Left lung (tissue), 14 donors: ENCODE measurements around the gene SAMD1. TPM values are rescaled to one million over a fixed set of nuclear protein-coding genes. Genes with fewer than 3 reads are reported as not detected.

Experiments used
- ATAC-seq: fragments of 200-7000 bp; cut with Tn5 transposase; one replicate; pipeline ENCODE4 v1.9.1; 2020; ENCODE audit warnings: moderate library complexity
- DNase-seq, 4 donors: peaks; one replicate each; pipeline ENCODE4 v3.0.0-alpha.2; 2013 to 2020
- H3K27ac ChIP-seq, 2 donors: fragments of 200-600 bp; sonication (generic) in 1 of 2; one replicate each; pipeline versions ENCODE4 v1.5.0 to v1.8.0; 2020 to 2021
- H3K27me3 ChIP-seq, 2 donors: fragments of 200-600 bp; sonication (generic) in 1 of 2; one replicate each; pipeline versions ENCODE4 v1.5.0 to v1.8.0; 2020 to 2021
- H3K36me3 ChIP-seq, 2 donors: fragments of 200-600 bp; sonication (generic) in 1 of 2; one replicate each; pipeline versions ENCODE4 v1.5.0 to v1.8.0; 2020 to 2021
- H3K4me1 ChIP-seq, 2 donors: fragments of 200-600 bp; one replicate each; pipeline ENCODE4 v1.8.0; 2021
- H3K4me3 ChIP-seq, 2 donors: fragments of 200-600 bp; sonication (generic) in 1 of 2; one replicate each; pipeline versions ENCODE4 v1.5.0 to v1.8.0; 2020 to 2021; ENCODE audit warnings: mild to moderate bottlenecking in 1 of 2
- H3K9me3 ChIP-seq, 2 donors: fragments of 200-600 bp; sonication (generic) in 1 of 2; one replicate each; pipeline versions ENCODE4 v1.5.0 to v1.8.0; 2020 to 2021
- intact Hi-C, 2 donors: fragments of 100-400 bp; cut with DNase I; formaldehyde crosslinking; loops; one replicate each; pipeline versions ENCODE4 v1.11.2 to v1.14.2; 2022
- long read RNA-seq, 12 donors: library from polyadenylated mRNA in 2 of 12; unstranded in 2 of 12; transcript quantifications; one replicate each; pipeline ENCODE4 v2.0.0 and lab custom pipeline, GENCODE V29; 2019 to 2026
- polyA plus RNA-seq, 6 donors: library from polyadenylated mRNA; unstranded; fragments of 120-200 nt; gene quantifications; one replicate each; pipeline ENCODE4 v1.2.1, GENCODE V29; 2013; ENCODE audit not compliant: insufficient read length in 6 of 6
- total RNA-seq, 2 donors: library from RNA; stranded (reverse); fragmentation: NEBNext Ultra II Directional; extraction: Animal tissue kit (Norgen Biotek cat#: 25700); gene quantifications; one replicate each; pipeline ENCODE4 v1.2.1, GENCODE V29; 2021
- TF ChIP-seq, protein P1 (sequence below), 2 donors: fragments of 200-600 bp; sonication (generic) in 1 of 2; IDR thresholded peaks; one replicate each; pipeline versions ENCODE4 v1.5.0 to v1.8.0; 2021; ENCODE audit warnings: antibody characterized with exemption in 2 of 2
- donor health status: DM: no; HTN: yes; CAD: no.
- donor health status: DM: no; HTN: no; CAD: no.

SAMD1 gene
- total RNA-seq (10 to 100 TPM; 40.4 to 56.9 TPM), polyA plus RNA-seq (10 to 100 TPM; 37.8 to 55.4 (median 49.0) TPM)
- long read RNA-seq, donor 1, transcript SAMD1-202 (5 exons, 2,164 nt): major isoform, 20 of 20 reads
- long read RNA-seq, donor 1, partial matches to known transcripts: 0 of 20 reads
- long read RNA-seq, donor 1, other reads (novel, unspliced or antisense): 0 of 20 reads
- long read RNA-seq, donor 2, transcript SAMD1-202 (5 exons, 2,164 nt): major isoform, 14 of 32 reads
- long read RNA-seq, donor 2, partial matches to known transcripts: 17 of 32 reads
- long read RNA-seq, donor 2, other reads (novel, unspliced or antisense): 0 of 32 reads
- long read RNA-seq, donor 3, transcript SAMD1-202 (5 exons, 2,164 nt): major isoform, 14 of 14 reads
- long read RNA-seq, donor 3, partial matches to known transcripts: 0 of 14 reads
- long read RNA-seq, donor 3, other reads (novel, unspliced or antisense): 0 of 14 reads
- long read RNA-seq, donor 4, partial matches to known transcripts: 1 of 1 reads
- long read RNA-seq, donor 4, other reads (novel, unspliced or antisense): 0 of 1 reads
- long read RNA-seq, donor 5, transcript SAMD1-202 (5 exons, 2,164 nt): major isoform, 8 of 8 reads
- long read RNA-seq, donor 5, partial matches to known transcripts: 0 of 8 reads
- long read RNA-seq, donor 5, other reads (novel, unspliced or antisense): 0 of 8 reads
- long read RNA-seq, donor 6, transcript SAMD1-202 (5 exons, 2,164 nt): major isoform, 9 of 9 reads
- long read RNA-seq, donor 6, partial matches to known transcripts: 0 of 9 reads
- long read RNA-seq, donor 6, other reads (novel, unspliced or antisense): 0 of 9 reads
- long read RNA-seq, donor 7, transcript SAMD1-202 (5 exons, 2,164 nt): major isoform, 12 of 17 reads
- long read RNA-seq, donor 7, partial matches to known transcripts: 0 of 17 reads
- long read RNA-seq, donor 7, other reads (novel, unspliced or antisense): 5 of 17 reads
- long read RNA-seq, donor 8, transcript SAMD1-202 (5 exons, 2,164 nt): major isoform, 31 of 31 reads
- long read RNA-seq, donor 8, partial matches to known transcripts: 0 of 31 reads
- long read RNA-seq, donor 8, other reads (novel, unspliced or antisense): 0 of 31 reads
- long read RNA-seq, donor 9: 0 reads
- long read RNA-seq, donor 10: 0 reads
- long read RNA-seq, donor 11: 0 reads
- long read RNA-seq, donor 12, transcript SAMD1-202 (5 exons, 2,164 nt): major isoform, 23 of 24 reads
- long read RNA-seq, donor 12, partial matches to known transcripts: 0 of 24 reads
- long read RNA-seq, donor 12, other reads (novel, unspliced or antisense): 0 of 24 reads

DNA sequence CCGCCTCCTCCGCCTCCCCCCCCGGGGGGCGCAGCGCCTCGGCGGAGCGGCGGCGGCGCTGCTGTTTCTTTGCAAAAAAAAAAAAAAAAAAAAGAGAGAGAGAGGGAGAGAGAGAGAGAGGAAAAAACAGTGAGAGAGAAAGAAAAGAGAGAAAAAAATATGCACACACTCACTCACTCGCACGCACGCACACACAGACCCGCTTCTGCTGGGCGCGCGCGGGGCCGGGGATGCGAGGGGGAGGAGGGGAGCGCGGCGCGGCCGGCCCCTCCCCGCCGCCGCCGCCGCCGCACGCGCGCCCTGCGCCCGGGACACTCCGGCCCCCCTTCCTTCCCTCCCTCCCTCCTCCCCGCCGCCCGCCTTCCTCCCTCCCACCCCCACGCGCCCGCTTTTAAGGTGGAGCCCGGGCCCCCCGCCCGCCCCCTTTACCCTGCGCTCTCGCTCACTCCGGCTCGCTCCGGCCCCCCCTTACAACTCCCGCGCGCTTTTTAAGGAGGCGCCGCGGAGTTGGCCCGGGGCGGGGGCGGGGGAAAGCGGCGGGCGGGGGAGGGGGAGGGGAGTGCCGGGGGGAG, at the start of gene SAMD1:
Gene SAMD1, minus strand, starts transcription at position 243 of the 572 bp plus-strand sequence.
- Histone ChIP-seq H3K4me1 (peaks cover 7 to 25% of the 10 kb centered on the region in 2 donors), H3K36me3 (peaks cover 0 to 29% of the 10 kb centered on the region in 2 donors), H3K27ac (peak within 1 kb of the TSS; percentile 87 to 93), H3K27me3 (no peaks in the 10 kb centered on the region), H3K4me3 (peak within 1 kb of the TSS; percentile 73 to 79), H3K9me3 (peaks cover 0 to 11% of the 10 kb centered on the region in 2 donors)
- intact Hi-C loops: no loop called here
- peak; percentile 75 for ATAC-seq
- TF ChIP-seq, protein P1, sequence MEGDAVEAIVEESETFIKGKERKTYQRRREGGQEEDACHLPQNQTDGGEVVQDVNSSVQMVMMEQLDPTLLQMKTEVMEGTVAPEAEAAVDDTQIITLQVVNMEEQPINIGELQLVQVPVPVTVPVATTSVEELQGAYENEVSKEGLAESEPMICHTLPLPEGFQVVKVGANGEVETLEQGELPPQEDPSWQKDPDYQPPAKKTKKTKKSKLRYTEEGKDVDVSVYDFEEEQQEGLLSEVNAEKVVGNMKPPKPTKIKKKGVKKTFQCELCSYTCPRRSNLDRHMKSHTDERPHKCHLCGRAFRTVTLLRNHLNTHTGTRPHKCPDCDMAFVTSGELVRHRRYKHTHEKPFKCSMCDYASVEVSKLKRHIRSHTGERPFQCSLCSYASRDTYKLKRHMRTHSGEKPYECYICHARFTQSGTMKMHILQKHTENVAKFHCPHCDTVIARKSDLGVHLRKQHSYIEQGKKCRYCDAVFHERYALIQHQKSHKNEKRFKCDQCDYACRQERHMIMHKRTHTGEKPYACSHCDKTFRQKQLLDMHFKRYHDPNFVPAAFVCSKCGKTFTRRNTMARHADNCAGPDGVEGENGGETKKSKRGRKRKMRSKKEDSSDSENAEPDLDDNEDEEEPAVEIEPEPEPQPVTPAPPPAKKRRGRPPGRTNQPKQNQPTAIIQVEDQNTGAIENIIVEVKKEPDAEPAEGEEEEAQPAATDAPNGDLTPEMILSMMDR (IDR thresholded peaks at IDR 0.05): no peak
- DNase-seq: peak; percentile 90 to 96 (median 92)

DNA sequence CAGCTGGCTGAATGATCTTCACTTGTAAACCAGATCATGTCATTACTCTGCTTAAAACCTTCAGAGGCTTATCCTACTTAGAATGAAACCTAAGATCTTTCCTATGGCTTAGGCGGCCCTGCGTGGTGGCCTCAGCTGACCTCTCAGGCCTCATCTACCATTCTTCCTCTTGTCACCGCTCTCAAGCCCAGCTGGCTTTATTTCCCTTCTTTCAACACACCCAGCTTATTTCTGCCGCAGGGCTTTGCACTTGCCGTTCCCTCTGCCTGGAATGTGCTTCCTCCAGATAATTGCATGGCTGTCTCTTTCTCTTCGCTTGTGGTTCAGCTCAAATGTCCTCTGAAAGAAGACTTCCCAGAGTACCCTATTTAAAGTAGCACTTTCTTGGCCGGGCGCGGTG, 49.4 kb upstream of the SAMD1 start:
- TF ChIP-seq, protein P1 (IDR thresholded peaks at IDR 0.05): no peak
- Histone ChIP-seq H3K27me3 (no peaks in the 10 kb centered on the region), H3K4me3 (no peak overlapping the region), H3K9me3 (no peaks in the 10 kb centered on the region), H3K27ac (peak overlapping the region; percentile 97), H3K36me3 (no peaks in the 10 kb centered on the region), H3K4me1 (peaks cover 12 to 53% of the 10 kb centered on the region in 2 donors)
- DNase-seq: peak in 2 of 4 donors; percentile 59 to 60
- intact Hi-C loops: no loop called here
- ATAC-seq: no peak

DNA sequence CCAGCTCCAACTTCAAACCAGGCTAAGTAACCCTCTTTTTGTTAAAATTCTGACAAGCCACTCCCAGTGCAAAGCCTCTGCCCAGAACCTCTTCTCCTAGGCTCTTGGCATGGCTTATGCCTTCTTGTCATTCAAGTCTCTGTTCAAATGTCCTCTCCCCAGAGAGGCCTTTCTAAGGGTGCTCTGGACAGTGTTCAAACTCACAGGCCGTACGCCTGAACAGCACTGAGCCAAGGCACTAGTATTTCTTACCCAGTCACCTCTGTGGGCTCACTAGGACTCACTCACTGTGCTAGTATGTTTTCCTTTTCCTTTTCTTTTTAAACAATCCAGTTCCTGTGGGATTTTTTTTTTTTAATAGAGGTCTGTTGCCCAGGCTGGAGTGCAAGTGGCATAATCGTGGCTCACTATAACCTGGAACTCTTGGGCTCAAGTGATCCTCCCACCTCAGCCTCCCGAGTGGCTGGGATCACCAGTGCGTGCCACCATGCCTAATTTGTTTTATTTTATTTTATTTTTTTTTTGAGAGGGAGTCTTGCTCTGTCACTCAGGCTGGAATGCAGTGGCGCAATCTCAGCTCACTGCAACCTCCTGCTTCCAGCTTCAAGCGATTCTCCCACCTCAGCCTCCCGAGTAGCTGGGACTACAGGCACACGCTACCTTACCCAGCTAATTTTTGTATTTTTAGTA, 48.2 kb upstream of the SAMD1 start:
- ATAC-seq (peak; percentile 9), DNase-seq (no peak)
- H3K36me3 ChIP-seq: no peaks in the 10 kb centered on the region
- H3K9me3 ChIP-seq: no peaks in the 10 kb centered on the region
- H3K27ac ChIP-seq: peak overlapping the region; percentile 97
- TF ChIP-seq, protein P1 (IDR thresholded peaks at IDR 0.05): no peak
- H3K4me1 ChIP-seq: peaks cover 12 to 55% of the 10 kb centered on the region in 2 donors
- H3K4me3 ChIP-seq: peak overlapping the region in 1 of 2 donors; percentile 75
- H3K27me3 ChIP-seq: no peaks in the 10 kb centered on the region
- intact Hi-C loops: no loop called here

- Histone ChIP-seq H3K36me3 (no peaks in the 10 kb centered on the region), H3K4me3 (peak within 1 kb of the TSS; percentile 75 to 85), H3K9me3 (no peaks in the 10 kb centered on the region), H3K27me3 (no peaks in the 10 kb centered on the region), H3K27ac (peak within 1 kb of the TSS; percentile 97), H3K4me1 (peaks cover 12 to 55% of the 10 kb centered on the region in 2 donors)
- TF ChIP-seq, protein P1 (IDR thresholded peaks at IDR 0.05): peak; percentile 84 to 93
- peak; percentile 91 for ATAC-seq
- intact Hi-C loops: no loop called here
- DNase-seq: peak; percentile 98 to 100 (median 99)
Observed at GRCh38 chr19:14136509-14137281, 46.1 kb upstream of the SAMD1 start, which contains the start of gene ASF1B. Gene ASF1B, minus strand, starts transcription at chr19:14136589. Its CDS starts 133 bp downstream, at chr19:14136456.
